ENCODE measurements around the gene LRRC71.

- TF ChIP-seq EZH2phosphoT487 (IDR thresholded peaks at IDR 0.05; ENCODE audit: unreplicated experiment) = no peak
- TF ChIP-seq EZH2 (IDR thresholded peaks at IDR 0.05; ENCODE audit: low read depth, unreplicated experiment) = no peak
- TF ChIP-seq CTCF (conservative IDR thresholded peaks at IDR 0.05; ENCODE audit: low read depth in 2 of 2) = no peak
- no peak for TF ChIP-seq ETS1 (IDR thresholded peaks at IDR 0.05)
- TF ChIP-seq POLR2AphosphoS5 (IDR thresholded peaks at IDR 0.05; ENCODE audit: low read depth) = no peak
- no peak for TF ChIP-seq REST (IDR thresholded peaks at IDR 0.05; ENCODE audit: unreplicated experiment)
- no peak for TF ChIP-seq CREB1 (CRISPR knock-in tag; IDR thresholded peaks at IDR 0.05; ENCODE audit: low read depth)
- TF ChIP-seq STAT1 (IDR thresholded peaks at IDR 0.05; ENCODE audit: unreplicated experiment) = no peak
- no peak for TF ChIP-seq JUNB (IDR thresholded peaks at IDR 0.05; ENCODE audit: unreplicated experiment)
These were observed 7.7 kb downstream of the LRRC71 start for GRCh38 chr1:156928043-156928602.

Data from GM23338 (cell line).